T47D (cell line): ENCODE measurements around the gene LIG1.

Source experiments
- DNase-seq, 2 experiments: peaks; one replicate each; pipeline versions ENCODE4 v3.0.0 to v3.0.0-alpha.2; 2011 to 2012; ENCODE audit warnings: low read depth in 1 of 2, low spot score in 1 of 2
- JUND ChIP-seq: IDR thresholded peaks from 2 replicates; pipeline ENCODE4 v1.6.1; 2012; ENCODE audit warnings: low read depth
- in situ Hi-C: cut with HindIII; loops from 2 replicates; pipeline ENCODE4 v1.10.0; 2016; ENCODE audit warnings: low sequenced_read_pairs, low pct_unique_long_range_greater_than_20kb

The LIG1 gene

GRCh38 chr19:48127561-48127960 is 42.6 kb downstream of the LIG1 start:
- TF ChIP-seq JUND, result no peak

DNA sequence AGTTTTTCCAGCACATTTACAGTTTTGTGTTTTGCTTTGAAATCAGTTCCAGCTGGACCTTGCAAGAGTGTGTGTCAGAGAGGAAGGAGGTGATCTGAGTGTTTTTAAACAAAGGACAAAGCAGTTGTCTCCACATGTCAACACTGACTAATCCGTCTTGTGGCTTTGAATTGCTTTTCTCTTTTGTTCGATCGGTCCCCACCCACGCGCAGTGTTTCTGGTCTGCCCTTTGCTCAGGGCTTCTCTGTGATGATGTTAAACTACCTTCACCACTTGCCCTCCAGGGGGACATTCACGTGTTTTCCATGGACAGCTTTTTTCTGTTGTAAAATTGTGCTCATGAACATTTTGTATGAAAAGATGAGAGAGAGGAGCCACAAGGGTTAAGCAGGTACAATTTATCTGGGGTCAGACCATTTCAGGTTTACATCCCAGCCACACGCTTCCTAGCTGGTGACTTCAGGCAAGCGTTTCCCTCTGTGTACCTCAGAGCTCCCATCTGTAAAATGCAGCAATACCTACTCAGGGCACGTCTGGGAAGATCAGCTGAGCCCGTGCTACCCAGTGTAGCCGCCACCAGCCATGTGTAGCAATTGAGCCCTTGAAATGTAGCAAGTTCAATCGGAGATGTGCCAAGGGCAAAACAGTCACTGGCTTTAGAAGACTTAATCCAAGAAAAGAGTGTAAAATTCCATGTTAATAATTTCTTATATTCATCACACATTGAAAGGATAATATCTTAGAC is 46.1 kb downstream of the LIG1 start:
- TF ChIP-seq JUND, result no peak
- in situ Hi-C loops, result no loop called here

More at GRCh38 chr19:48127561-48127960, 42.6 kb downstream of the LIG1 start:
- in situ Hi-C loops, result no loop called here
- DNase-seq, result no peak

DNA sequence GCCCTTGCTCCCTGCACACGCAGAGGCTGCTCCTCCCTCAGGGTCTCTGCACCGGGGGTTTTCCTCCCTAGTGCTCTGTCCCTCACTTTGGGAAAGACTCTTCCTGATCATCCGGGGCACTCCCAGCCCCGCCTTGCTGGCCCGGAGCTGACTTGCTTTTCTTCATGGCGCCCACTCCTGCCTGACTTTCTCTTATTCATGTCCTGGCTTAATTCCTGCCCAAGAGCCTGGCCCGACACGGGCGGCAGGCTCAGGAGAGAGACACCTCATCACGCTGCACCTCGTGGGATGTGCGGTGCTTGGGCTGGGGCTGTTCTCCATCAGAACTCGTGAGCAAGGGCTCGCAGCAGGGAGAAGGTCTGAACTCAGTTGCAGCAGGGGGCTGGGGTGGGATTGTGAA is 47.7 kb downstream of the LIG1 start:
- in situ Hi-C loops, result no loop called here
- DNase-seq, result no peak
- TF ChIP-seq JUND, result no peak

More for the DNA sequence above, 46.1 kb downstream of the LIG1 start:
- DNase-seq, result no peak

DNA sequence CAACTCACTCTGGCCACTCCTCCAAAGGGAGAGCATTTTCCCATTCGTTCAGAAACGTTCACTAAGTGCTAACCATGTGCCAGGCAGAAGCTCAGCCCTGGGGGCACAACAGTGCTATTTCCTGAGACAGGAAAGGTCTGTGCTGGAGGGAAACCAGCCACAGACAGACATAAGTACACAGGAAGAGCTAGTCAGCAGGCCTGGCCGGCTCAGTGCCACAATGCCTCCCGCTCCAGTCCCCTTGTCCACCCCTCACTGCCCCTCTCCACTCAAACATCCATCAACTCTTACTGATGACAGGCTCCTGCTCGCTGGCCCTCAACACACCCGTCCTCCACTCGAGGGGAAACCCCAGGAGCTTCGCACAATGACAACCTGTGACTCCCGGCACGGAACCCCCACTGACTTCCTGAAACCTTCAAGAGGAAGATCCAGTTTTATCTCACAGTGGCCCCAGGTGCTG is 48.2 kb downstream of the LIG1 start:
- DNase-seq, result no peak
- in situ Hi-C loops, result no loop called here
- no peak for TF ChIP-seq JUND

GRCh38 chr19:48121066-48121465 is 49.1 kb downstream of the LIG1 start:
- TF ChIP-seq JUND, result no peak
- in situ Hi-C loops, result no loop called here
- DNase-seq, result no peak

- TF ChIP-seq JUND, result no peak
- in situ Hi-C loops, result no loop called here
- DNase-seq, result no peak
Measured at GRCh38 chr19:48120505-48120904, 49.6 kb downstream of the LIG1 start.

GRCh38 chr19:48118131-48118517 is 52.0 kb downstream of the LIG1 start:
- no peak for TF ChIP-seq JUND
- no peak for DNase-seq
- in situ Hi-C loops, result no loop called here

- no peak for DNase-seq
- no peak for TF ChIP-seq JUND
- in situ Hi-C loops, result no loop called here
Measured at GRCh38 chr19:48117515-48118130, 52.5 kb downstream of the LIG1 start.

DNA sequence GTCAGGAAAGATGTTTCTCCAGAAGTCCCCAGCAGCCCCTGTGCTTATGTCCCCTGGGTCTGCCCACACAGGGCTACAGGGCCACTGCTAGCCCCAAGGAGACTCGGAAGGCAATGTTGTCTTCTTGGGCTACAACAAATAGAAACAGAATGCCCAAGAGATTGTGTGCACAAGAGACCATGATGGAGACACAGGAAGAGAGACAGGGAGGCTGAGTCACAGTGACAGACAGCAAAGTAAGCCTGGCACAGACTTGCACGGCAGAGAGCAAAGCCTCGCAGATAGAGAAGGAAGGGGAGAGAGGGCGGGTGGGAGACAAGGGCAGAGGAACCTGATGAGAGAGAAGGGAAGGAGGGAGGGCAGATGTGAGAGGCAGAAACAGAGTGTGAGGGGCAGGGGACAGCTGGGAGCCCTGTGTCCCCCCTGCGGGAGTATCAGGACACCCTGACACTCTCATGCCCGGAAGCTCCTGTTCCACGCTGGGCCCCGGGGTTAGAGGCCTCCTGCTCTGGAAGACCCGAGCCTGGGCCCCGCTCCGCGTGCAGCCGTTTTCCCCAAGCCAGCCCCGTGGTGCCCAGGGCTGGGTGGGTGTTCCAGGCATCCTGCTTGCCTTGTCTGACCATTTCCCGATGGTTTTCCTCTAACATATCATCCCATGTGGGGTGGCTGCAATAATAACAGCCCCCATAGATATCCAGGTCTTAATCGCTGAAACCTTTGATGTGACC is 56.8 kb downstream of the LIG1 start:
- in situ Hi-C loops, result no loop called here
- TF ChIP-seq JUND, result no peak

GRCh38 chr19:48111280-48111679 is 58.9 kb downstream of the LIG1 start:
- no peak for TF ChIP-seq JUND
- in situ Hi-C loops, result no loop called here
- DNase-seq, result no peak

More for the DNA sequence above, 56.8 kb downstream of the LIG1 start:
- DNase-seq, result no peak

DNA sequence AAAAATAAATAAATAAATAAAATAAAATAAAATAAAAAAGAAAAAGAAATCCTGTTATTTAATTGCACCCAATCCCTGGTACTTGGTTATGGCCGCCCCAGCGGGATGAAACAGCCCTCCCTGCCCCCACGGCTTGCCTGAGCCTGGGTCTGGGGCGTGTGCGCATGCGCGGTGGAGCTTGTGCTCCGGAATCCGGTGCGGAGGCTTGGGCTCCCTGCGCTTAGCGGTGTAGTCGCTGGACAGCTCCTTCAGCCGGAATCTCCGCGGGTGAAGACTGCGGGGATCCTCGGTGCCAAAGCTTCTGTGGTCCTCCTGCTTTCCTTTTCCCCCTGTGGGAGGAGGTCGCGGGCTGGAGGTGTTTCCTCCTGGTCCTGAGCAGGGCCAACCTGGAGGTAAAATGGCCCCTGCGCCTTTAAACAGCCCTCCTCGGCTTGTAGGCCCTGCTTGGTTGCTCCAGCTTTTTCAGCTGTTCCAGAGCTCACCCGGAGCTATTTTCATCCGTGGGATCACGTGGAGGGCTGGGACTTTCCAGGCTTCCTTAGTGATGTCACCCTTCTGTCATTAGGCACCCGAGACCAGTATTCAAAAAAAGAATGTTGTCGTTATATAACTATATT is 59.7 kb downstream of the LIG1 start, which contains the start of gene PLA2G4C:
Gene PLA2G4C (minus strand): TSS at position 468 of the 617 bp plus-strand sequence. CDS start 4,288 bp downstream, outside the sequence.
- TF ChIP-seq JUND, result no peak

DNA sequence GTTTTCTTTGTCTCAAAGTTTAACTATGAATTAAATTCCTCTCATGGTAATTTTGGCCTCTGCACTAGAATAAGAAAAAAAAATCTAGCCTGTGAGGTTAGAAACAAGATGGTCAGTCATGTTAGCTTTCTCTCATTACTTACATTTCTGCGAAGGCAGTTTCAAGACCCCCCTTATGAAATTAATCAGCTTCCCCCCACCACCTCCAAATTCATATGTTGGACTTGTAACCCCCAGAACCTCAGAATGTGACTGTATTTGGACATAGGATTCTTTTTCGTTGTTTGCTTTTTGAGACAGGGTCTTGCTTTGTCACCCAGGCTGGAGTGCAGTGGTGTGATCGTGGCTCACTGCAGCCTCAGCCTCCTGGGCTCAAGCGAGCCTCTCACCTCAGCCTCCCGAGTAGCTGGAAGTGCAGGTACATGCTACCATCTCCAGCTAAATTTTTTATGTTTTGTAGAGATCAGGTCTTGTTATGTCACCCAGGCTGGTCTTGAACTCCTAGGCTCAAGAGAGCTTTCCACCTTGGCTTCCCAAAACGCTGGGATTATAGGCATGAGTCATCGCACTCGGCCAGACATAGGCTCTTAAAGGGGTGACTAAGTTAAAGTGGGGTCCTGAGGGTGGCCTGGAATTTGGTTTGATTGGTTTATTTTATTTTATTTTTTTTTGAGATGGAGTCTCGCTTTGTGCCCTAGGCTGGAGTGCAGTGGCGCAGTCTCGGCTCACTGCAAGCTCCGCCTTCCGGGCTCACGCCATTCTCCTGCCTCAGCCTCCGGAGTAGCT is 61.0 kb downstream of the LIG1 start:
- in situ Hi-C loops, result no loop called here
- TF ChIP-seq JUND, result no peak
- no peak for DNase-seq

More for the DNA sequence above, 59.7 kb downstream of the LIG1 start, which contains the start of gene PLA2G4C:
- DNase-seq, result peak; percentile 91 to 92
- in situ Hi-C loops, result no loop called here
